ELR (cell line): ENCODE measurements around the gene TUBA1C.
"Not testable (repeated sequence)": the region's sequence is repeated elsewhere in the genome, so short reads cannot be mapped to it uniquely, and the experiment has no call there.

Experiments used
- DNase-seq: peaks from one replicate; pipeline ENCODE4 v3.0.0-alpha.2; 2015; ENCODE audit warnings: low read depth

Gene TUBA1C

DNA sequence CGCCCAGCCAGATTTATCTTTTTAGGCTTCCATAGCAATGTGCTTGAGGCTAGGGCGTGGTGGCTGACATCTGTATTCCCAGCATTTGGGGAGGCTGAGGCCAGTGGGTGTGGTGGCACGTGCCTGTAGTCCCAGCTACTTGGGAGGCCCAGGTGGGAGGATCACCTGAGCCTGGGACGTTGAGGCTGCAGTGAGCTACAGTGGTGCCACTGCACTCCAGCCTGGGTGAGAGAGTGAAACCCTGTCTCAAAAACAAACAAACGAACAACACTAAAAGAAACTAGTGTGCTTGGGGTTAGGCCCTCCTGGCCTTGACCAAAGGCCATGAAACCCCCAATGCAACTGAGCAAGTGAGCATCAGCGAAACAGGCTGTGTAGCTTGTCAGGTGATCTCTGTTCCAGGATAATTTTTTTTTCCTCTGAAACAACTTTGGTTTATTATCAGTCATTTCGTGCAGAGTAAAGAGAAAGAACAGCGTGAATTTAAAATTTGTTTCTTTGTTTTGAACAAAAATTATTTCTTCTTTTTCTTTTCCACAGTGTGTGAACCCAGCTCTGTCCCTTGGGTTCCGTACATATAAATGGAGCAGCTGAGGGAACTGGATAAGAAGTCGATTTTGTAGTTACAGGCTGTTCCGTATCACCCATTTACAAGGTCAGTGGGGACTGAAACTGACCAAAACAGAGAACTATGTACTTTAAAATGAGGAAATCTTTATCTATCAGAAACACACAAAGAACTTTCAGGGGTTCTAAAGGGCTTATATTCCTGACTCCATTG lies 8.8 kb upstream of the TUBA1C start:
- DNase-seq, result no peak

DNA sequence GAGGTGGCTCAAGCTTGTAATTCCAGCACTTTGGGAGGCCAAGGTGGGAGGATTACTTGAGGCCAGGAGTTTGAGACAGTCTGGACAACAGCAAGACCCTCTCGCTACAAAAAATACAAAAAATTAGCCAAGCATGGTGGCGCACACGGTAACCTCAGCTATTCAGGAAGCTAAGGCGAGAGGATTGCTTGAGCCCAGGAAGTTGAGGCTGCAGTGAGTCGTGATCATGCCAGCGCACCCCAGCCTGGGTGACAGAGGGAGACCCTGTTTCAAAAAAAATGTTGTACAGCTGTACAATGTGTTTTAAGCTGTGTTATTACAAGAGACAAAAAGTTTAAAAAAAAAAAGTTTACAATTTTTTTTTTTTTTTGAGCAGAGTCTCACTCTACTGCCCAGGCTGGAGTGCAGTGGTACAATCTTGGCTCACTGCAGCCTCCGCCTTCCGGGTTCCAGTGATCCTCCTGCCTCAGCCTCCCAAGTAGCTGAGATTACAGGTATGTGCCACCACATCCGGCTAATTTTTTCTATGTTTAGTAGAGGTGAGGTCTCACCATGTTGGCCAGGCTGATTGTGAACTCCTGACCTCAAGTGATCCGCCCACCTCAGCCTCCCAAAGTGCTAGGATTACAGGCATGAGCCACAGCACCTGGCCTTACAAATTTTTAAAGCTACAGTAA lies 7.2 kb upstream of the TUBA1C start:
- DNase-seq, result not testable (repeated sequence)

DNA sequence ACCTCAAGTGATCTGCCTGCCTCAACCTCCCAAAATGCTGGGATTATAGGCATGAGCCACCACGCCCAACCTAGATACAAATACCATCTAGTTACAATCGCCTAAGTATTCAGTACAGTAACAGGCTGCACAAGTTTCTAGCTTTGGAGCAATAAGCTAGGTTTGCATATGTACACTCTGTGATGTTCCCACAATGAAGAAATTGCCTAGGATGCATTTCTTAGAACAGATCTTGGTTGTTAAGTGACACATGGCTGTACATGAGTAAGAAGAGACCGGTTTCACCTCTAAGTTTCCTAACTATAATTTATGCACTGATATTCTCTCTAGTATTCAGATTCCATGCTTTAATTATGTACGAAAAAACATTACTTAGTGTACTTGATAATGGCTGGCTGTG lies 5.4 kb upstream of the TUBA1C start:
- no peak for DNase-seq

DNA sequence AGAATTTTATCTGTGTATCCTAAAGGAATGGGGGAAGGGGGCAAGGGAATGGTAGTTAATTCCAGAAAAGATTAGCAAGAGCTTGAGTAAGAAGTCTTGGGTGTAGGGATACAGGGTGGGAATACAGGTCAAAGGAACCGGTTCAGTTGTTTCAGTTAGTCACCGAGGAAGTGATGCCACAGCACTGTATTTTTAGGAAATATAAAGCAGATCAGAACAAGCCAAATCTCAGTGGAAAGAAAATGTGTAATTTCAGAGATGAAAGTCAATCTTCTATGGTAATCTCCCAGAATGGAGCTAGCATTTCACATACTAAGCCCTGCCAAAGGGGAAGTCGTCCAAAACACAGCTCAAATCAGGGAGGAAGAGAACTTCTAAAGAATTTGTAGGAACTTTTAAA lies 4.7 kb upstream of the TUBA1C start:
- DNase-seq, result peak; percentile 64

DNA sequence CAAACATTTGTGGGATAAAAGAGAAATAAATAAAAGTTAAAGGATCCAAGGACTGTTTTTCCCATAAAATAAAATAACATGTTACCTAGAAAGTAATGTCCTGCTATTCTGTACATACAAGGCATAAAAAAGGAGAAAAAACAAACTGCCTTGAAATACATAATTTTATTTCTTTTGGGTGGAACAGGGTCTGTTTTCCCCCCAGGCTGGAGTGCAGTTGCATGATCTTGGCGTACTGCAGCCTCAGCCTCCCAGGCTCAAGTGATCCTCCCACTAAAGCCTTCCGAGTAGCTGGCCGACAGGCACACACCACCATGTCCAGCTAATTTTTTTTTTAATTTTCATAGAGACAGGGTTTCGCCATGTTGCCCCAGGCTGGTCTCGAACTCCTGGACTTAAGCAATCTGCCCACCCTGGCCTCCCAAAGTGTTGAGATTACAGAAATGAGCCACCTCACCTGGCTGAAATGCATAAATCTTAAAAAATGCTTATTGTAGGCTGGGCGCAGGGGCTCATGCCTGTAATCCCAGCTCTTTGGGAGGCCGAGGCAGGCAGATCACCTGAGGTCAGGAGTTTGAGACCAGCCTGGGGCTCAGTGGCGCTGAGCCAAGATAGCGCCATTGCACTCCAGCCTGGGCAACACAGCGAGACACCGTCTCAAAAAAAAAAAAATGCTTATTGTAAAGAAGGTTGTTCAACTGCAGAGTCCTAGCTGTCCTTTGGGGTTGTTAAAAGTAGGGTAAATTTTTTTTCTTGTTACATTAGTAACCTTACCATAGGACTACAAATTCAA lies 4.1 kb upstream of the TUBA1C start:
- DNase-seq, result no peak

DNA sequence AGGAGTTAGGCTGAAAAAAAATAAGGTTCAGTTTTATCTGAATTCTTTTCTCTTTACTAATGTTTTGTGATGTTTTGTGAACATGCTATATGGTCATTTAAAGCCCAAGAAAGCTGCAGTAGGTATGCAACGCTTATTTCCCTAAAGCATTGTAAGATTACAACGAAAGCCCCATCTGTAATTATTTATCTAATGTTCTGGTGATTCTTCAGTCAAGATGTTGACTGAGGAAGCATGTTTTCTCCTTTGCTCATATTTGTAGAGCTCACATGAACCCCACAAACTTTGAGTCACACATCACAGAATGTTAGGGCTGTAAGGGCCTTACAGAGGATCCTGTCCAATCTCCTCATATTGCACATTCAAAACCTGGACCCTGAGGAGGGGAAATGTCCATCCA lies 3.2 kb upstream of the TUBA1C start:
- DNase-seq, result peak; percentile 63

DNA sequence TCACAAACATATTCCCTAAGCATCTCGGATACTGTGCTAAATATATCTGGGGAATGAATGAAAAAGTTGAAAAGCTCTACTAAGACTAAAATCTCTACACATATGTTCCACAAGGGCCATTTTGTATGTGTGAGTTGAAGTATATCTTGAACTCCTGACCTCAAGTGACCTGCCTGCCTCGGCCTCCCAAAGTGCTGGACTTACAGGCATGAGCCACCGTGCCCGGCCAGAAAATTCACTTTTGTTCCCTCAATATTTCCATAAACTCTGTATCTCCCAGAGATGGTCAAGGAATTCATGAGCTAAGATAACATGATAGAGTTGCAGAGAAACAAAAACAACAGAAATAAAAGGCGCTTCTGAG lies 1.5 kb upstream of the TUBA1C start:
- no peak for DNase-seq

DNA sequence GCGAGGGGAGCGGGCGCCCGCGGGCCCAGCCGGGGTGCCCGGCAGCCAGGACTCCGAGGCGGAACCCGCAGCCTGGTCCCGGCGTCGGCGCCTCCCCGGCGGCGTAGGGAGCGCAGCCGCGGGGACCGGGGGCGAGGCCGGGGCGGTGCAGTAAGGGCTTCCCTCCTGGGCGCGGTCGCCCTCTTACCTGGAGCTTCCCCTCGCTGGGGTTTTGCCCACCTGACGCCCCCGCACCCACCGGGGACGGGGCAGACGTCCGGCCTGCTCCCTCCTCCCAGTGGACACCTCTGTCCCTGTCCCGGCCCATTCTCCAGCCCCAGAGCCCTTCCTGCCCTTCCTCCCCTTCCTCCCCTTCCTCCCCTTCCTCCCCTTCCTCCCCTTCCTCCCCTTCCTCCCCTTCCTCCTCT lies 413 bp upstream of the TUBA1C start:
- DNase-seq, result peak; percentile 70

DNA sequence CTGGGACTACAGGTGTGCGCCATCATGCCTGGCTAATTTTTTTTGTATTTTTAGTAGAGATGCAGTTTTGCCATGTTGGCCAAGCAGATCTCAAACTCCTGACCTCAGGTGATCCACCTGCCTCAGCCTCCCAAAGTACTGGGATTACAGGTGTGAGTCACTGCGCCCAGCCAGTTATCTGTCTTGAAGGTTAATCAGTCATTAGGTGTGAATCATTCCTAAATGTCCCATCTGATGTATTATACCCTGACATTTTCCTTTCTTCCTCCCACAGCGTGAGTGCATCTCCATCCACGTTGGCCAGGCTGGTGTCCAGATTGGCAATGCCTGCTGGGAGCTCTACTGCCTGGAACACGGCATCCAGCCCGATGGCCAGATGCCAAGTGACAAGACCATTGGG lies 4.3 kb downstream of the TUBA1C start:
- not testable (repeated sequence) for DNase-seq

DNA sequence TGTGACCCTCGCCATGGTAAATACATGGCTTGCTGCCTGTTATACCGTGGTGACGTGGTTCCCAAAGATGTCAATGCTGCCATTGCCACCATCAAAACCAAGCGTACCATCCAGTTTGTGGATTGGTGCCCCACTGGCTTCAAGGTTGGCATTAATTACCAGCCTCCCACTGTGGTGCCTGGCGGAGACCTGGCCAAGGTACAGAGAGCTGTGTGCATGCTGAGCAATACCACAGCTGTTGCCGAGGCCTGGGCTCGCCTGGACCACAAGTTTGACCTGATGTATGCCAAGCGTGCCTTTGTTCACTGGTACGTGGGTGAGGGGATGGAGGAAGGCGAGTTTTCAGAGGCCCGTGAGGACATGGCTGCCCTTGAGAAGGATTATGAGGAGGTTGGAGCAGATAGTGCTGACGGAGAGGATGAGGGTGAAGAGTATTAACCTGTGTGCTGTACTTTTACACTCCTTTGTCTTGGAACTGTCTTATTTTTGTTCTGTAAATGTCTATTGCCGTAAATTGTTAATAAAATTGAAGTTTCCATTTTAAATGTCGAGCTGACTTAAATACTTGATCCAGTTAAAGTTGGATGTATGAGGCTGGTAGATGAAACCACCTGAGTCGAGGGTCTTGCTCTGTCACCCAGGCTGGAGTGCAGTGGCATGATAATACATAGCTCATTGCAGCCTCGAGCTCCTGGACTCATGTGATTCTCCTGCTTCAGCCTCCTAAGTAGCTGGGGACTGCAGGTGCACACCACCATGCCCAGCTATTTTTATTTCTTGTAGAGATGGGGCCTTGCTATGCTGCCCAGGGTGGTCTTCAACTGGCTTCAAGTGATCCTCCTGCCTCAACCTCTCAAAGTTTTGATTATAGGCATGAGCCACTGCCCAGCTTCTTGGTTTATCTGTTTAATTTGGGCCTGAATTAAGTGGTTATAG lies 8.2 kb downstream of the TUBA1C start:
- no peak for DNase-seq

DNA sequence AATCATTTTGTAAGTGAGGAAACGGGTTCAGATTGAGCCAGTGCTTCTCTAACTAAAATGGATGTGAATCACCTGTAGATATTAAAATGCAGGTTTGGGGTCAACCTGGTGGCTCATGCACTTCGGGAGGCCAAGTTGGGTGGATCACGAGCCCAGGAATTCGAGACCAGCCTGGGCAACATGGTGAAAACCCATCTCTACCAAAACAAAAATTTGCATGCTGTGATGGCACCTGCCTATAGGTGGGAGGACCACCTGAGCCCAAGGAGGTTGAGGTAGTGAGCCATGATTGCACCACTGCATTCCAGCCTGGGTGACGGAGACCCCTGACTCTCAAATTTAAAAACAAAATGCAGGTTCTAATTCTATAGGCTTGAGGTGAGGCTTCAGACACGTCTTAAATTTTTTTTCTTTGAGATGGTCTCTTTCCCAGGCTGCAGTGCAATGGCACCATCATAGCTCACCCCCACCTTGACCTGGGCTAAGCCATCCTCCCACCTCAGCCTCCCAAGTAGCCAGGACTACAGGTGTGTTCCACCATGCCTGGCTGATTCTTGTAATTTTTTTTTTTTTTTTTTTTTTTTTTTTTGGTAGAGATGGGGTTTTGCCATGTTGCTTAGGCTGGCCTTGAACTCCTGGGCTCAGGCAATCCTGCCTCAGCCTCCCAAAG lies 9.0 kb downstream of the TUBA1C start:
- DNase-seq, result no peak

DNA sequence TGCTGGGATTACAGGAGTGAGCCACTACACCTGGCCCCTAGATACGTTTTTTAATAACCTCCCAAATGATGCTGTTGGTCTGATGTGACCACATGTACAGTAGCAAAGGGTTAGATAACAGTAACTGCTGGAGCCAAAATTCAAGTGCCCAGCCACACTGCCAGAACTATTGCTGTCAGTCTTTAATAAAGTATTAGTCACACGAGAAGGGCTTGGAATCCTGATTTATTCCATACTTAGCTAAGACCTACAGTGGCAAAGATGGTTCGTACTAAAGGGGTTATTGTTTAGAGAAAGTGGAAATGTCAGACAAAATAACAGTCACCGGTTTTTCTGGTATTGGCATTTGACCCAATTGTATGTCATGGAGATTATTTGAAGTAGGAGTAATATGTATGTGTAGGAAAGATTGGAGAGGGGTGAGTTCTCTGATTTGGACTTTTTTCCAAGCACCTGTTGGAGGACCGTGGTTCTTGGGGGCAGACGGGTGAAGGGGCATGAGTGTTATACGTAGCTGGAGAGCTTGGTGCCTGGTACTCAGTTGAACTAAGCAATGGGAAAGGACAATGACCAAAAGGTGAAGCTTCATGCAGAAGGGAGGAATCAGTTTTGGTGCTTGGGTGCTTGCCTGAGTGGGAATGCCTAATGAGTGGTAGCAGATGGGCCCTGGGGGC lies 9.7 kb downstream of the TUBA1C start:
- DNase-seq, result peak; percentile 62

DNA sequence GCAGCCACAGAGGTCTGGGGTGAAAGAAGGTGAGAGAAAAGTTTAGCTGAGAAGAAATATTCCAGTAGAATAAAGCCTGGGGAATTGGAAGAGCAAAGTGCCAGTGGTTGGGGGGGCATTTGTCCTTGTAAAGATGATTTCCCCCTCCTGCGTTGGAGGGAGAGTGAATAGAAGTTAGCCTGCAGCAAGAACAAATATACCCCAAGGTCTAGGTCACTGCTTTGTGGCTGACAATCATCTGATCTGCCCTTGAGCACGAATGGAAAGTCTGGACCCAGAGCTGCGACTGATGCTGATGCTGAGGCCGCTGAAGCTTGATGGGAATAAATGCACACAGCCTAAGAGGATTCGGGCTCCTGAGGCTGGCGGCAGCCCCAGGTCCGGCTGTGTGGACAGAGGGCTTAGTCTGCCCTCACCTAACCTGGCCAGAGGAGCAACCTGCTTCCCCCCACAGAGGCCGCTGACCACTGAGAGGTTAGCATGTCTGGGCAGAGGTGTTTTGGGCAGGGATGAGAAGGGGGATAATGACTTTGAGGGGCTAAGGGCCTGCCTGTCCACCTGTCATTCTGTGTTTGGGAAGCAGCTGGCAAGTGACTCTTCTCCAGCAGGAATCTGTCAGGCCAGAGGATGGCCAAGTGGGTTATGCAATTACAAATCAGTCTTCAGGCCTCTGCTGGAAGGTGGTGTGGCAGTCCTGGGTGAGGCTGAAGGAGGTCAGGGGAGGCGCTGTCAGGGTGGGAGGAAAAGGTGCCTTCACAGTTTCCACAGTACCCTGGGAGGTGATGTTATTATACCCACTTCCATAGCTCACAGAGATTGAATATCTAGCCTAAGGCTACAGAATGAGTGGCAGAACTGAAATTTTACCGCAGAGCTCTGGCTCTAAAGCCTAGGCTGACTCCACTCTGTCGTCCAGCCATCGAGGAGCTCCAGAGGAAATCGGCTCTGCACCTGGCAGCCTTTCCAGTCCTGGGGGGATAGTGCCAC lies 11.7 kb downstream of the TUBA1C start:
- DNase-seq, result no peak

DNA sequence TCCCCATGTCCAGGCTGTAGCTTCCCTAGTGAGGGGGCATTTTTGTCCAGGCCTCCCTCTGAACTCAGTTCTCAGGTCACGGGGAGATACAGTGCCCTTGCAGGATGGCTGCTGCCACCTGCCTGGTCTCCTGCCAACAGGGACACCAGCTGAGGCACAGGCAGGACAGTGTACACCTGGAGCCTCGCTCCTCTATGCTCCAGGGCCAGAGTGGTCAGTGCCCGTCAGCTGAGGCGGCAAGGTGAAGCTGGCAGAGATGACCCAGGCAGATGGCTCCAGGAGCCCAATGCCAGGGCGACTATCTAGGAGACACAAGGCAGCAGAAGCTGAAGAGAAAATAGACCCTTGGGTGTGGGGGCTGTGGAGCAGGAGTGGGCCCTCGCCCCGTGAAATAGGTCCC lies 12.6 kb downstream of the TUBA1C start:
- DNase-seq, result no peak

DNA sequence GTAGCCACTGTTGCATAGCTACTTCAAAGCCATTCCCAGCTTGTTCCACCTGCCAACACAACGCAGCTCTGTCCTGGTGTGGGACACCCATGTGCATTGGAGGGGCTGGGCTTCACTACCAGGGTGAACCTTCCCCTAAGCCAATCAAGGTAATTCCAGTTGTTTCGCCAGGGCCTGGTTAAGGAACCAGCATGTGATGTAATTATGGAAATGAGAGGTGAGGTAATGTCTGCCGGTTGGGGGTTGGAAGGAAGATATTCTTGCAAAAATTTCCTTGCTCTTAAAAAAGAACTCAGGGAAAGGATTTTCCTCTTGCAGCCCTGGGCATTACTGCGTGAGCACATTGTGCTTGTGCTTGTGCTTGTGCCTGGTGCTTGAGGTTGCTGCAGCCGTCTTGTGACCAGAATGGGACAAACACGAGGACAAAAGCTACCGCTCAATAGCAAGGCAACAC lies 14.9 kb downstream of the TUBA1C start:
- no peak for DNase-seq

DNA sequence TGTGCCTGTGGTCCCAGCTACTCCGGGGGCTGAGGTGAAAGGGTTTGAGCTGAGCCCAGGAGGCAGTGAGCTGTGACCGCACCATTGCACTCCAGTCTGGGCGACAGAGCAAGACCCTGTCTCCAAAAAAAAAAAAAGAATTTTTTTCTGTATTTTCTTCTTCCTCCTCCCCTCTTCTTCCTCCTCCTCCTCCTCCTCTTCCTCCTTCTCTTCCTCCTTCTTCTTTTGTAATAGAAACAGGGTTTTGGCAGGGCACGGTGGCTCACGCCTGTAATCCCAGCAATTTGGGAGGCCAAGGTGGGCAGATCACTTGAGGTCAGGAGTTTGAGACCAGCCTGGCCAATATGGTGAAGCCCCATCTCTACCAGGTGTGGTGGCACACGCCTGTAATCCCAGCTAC lies 15.7 kb downstream of the TUBA1C start:
- DNase-seq, result not testable (repeated sequence)

DNA sequence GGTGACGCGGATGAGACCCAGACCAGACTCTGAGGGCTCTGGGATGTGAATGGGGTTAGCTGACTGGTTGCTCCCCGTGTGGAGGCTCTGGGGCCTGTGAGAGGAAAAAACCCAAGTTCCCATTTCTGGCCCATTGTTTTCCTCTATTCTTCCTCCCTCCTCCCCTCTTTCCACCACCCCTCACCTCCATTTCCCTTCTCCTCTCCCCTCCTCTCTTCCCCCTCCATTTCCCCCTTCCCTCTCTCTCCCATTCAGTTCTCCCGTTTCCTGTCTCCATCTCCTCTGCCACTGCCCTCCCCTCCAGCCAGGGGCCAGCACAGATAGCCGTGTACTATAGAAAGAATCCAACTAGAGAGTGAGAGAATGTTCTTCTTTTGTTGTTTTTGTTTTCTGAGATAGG lies 17.4 kb downstream of the TUBA1C start:
- DNase-seq, result no peak

DNA sequence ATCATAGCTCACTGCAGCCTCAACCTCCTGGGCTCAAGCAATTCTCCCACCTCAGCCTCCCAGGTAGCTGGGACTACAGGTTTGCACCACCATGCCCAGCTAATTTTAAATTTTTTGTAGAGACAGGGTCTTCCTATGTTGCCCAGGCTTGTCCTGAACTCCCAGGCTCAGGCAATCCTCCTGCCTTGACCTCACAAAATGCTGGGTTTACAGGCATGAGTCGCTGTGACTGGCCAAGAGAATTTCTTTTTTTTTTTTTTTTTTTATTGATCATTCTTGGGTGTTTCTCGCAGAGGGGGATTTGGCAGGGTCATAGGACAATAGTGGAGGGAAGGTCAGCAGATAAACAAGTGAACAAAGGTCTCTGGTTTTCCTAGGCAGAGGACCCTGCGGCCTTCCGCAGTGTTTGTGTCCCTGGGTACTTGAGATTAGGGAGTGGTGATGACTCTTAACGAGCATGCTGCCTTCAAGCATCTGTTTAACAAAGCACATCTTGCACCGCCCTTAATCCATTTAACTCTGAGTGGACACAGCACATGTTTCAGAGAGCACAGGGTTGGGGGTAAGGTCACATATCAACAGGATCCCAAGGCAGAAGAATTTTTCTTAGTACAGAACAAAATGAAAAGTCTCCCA lies 18.0 kb downstream of the TUBA1C start:
- DNase-seq, result peak; percentile 62
